ENCODE results near the gene NUP214.
"Not testable (repeated sequence)": the region's sequence is repeated elsewhere in the genome, so short reads cannot be mapped to it uniquely, and the experiment has no call there.

Gene NUP214

GRCh38 chr9:131197160-131197911, 72.0 kb downstream of the NUP214 start:
- DNase-seq: no peak

- no peak for DNase-seq
Measured at GRCh38 chr9:131198041-131198715, 72.8 kb downstream of the NUP214 start.

- DNase-seq: no peak
Measured at GRCh38 chr9:131201856-131202255, 76.5 kb downstream of the NUP214 start.

- no peak for DNase-seq
Measured at GRCh38 chr9:131203431-131204218, 78.2 kb downstream of the NUP214 start.

- no peak for DNase-seq
Measured at GRCh38 chr9:131204285-131204684, 78.9 kb downstream of the NUP214 start.

GRCh38 chr9:131206495-131206894, 81.1 kb downstream of the NUP214 start:
- DNase-seq: no peak

- DNase-seq: not testable (repeated sequence)
Measured at GRCh38 chr9:131211920-131212319, 86.5 kb downstream of the NUP214 start.

GRCh38 chr9:131214286-131214856, 89.0 kb downstream of the NUP214 start:
- DNase-seq: no peak

GRCh38 chr9:131214876-131215275, 89.5 kb downstream of the NUP214 start:
- DNase-seq: no peak

- DNase-seq: no peak
Measured at GRCh38 chr9:131216806-131217205, 91.4 kb downstream of the NUP214 start.

GRCh38 chr9:131217331-131218031, 92.1 kb downstream of the NUP214 start:
- no peak for DNase-seq

- DNase-seq: no peak
Measured at GRCh38 chr9:131218370-131218769, 93.0 kb downstream of the NUP214 start.

GRCh38 chr9:131220485-131220884, 95.1 kb downstream of the NUP214 start:
- no peak for DNase-seq

- no peak for DNase-seq
Measured at GRCh38 chr9:131222460-131222859, 97.1 kb downstream of the NUP214 start.

- DNase-seq: no peak
Measured at GRCh38 chr9:131226226-131226625, 100.8 kb downstream of the NUP214 start.

- DNase-seq: no peak
Measured at GRCh38 chr9:131227112-131227958, 101.9 kb downstream of the NUP214 start.

- DNase-seq: no peak
Measured at GRCh38 chr9:131227959-131228460, 102.6 kb downstream of the NUP214 start.

- peak; percentile 71 for DNase-seq
Measured at GRCh38 chr9:131228988-131229387, 103.6 kb downstream of the NUP214 start.

GRCh38 chr9:131233556-131233955, 108.2 kb downstream of the NUP214 start:
- DNase-seq: no peak

GRCh38 chr9:131233995-131234394, 108.6 kb downstream of the NUP214 start:
- DNase-seq: no peak

- DNase-seq: no peak
Measured at GRCh38 chr9:131234799-131235479, 109.6 kb downstream of the NUP214 start.
